GM18861 (cell line): ENCODE measurements around the gene PRRC2C.

Experiments used
- ATAC-seq: cut with Tn5 transposase; IDR thresholded peaks from one replicate; pipeline ENCODE4 v1.9.1; 2021; ENCODE audit not compliant: unreplicated experiment

Gene PRRC2C

GRCh38 chr1:171628225-171628624 lies 142.9 kb downstream of the PRRC2C start:
- no peak for ATAC-seq

DNA sequence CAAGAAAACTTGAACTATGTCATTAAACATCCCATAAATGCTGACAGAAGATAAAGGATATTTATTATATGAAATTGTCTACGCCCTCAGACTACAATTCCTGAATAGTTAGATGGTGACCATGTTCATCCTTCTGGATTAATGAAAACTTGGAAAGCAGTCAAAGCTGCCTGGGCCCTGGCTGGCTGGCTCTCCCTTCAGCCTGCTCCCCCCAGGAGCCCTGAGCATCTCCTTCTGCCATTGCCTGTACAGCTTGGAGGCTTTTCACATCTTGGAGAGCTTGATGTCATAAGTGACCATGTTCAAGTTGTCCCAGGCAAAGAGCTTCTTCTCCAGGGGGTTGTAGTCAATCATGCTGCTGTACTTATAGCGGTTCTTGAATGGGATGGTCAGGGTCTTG lies 150.3 kb downstream of the PRRC2C start:
- ATAC-seq, result no peak

- no peak for ATAC-seq
Observed at GRCh38 chr1:171636141-171636540, 150.8 kb downstream of the PRRC2C start.

- ATAC-seq, result no peak
Observed at GRCh38 chr1:171637928-171638576, 152.7 kb downstream of the PRRC2C start.

GRCh38 chr1:171640225-171640624 lies 154.9 kb downstream of the PRRC2C start:
- no peak for ATAC-seq

DNA sequence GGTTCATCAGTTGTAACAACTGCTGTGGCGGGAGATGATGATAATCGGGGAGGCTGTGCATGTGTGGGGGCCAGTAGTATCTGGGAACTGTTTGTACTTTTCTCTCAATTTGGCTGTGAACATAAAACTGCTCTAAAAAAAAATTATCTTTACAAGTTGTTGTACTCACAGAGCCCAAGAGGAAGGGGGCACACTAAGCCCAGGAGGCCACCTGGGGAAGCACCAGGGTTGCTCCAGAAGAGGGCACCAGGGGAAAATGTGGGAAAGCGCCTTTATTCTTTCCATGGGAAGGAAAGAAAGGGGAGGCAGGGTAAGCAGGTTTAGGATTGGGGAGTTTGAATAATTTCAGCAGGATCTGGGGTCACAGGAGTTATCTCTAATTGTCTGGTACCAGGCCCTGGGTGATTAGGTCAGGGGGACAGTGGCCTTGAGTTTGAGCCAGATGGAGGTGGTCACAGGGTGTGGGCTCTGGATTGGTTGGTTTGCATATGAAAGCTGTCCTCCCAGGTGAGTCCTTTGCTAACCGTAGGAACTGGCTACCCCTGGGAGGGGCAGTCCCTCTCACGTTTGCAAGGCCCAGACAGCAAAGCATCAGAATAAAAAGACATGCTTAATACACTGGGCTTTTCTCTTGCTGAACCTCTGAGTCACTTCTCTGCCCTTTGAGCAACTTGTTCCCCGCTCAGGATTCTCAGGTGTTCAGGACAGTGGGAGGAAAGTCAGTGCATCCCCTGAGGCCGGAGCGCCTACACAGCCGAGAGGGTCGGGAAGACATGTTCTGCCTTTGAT lies 155.9 kb downstream of the PRRC2C start:
- ATAC-seq, result no peak

GRCh38 chr1:171642197-171642596 lies 156.9 kb downstream of the PRRC2C start:
- no peak for ATAC-seq
